GM20431 (cell line): ENCODE results near the gene MRPL55.

Source experiments
- in situ Hi-C: fragments of 300-500 bp; cut with MseI, MboI; formaldehyde crosslinking; loops from one replicate; pipeline ENCODE4 v1.15.0; 2020; ENCODE audit warnings: low sequenced_read_pairs; ENCODE audit not compliant: unreplicated experiment

The MRPL55 gene

GRCh38 chr1:228075801-228076271 is 33.3 kb downstream of the MRPL55 start:
- in situ Hi-C loops, result loop anchor here (25.0 kb wide), 1 partner anchor 289 kb away; no protein-coding TSS in a partner anchor

- in situ Hi-C loops, result loop anchor here (25.0 kb wide), 1 partner anchor 288 kb away; no protein-coding TSS in a partner anchor
Observed at GRCh38 chr1:228074954-228075730, 34.0 kb downstream of the MRPL55 start.

GRCh38 chr1:228073857-228074545 is 35.1 kb downstream of the MRPL55 start:
- in situ Hi-C loops, result no loop called here

GRCh38 chr1:228073061-228073856 is 35.8 kb downstream of the MRPL55 start:
- in situ Hi-C loops, result no loop called here

- in situ Hi-C loops, result no loop called here
Observed at GRCh38 chr1:228072658-228073043, 36.4 kb downstream of the MRPL55 start.

GRCh38 chr1:228071839-228072657 is 37.1 kb downstream of the MRPL55 start:
- in situ Hi-C loops, result no loop called here

- in situ Hi-C loops, result no loop called here
Observed at GRCh38 chr1:228070851-228071250, 38.2 kb downstream of the MRPL55 start.

- in situ Hi-C loops, result no loop called here
Observed at GRCh38 chr1:228070173-228070572, 38.9 kb downstream of the MRPL55 start.

- in situ Hi-C loops, result no loop called here
Observed at GRCh38 chr1:228068359-228068758, 40.7 kb downstream of the MRPL55 start.

- in situ Hi-C loops, result no loop called here
Observed at GRCh38 chr1:228066891-228067654, 42.0 kb downstream of the MRPL55 start.

GRCh38 chr1:228066416-228066815 is 42.7 kb downstream of the MRPL55 start:
- in situ Hi-C loops, result no loop called here

- in situ Hi-C loops, result no loop called here
Observed at GRCh38 chr1:228065543-228066347, 43.4 kb downstream of the MRPL55 start.

- in situ Hi-C loops, result no loop called here
Observed at GRCh38 chr1:228064741-228065542, 44.2 kb downstream of the MRPL55 start.

GRCh38 chr1:228064296-228064695 is 44.8 kb downstream of the MRPL55 start:
- in situ Hi-C loops, result no loop called here

- in situ Hi-C loops, result no loop called here
Observed at GRCh38 chr1:228063251-228064191, 45.6 kb downstream of the MRPL55 start.

- in situ Hi-C loops, result no loop called here
Observed at GRCh38 chr1:228062812-228063211, 46.3 kb downstream of the MRPL55 start.
